BLaER1 (cell line): ENCODE results near the gene CREBL2.
"Not testable (repeated sequence)": the region's sequence is repeated elsewhere in the genome, so short reads cannot be mapped to it uniquely, and the experiment has no call there.

Source experiments
- H3K27ac ChIP-seq: shearing (Covaris generic); formaldehyde crosslinking; 2 replicates; pipeline ENCODE4 v1.8.1; 2022
- H3K27me3 ChIP-seq: shearing (Covaris generic); formaldehyde crosslinking; 2 replicates; pipeline ENCODE4 v1.8.1; 2022
- H3K36me3 ChIP-seq: shearing (Covaris generic); formaldehyde crosslinking; 2 replicates; pipeline ENCODE4 v1.8.1; 2022
- H3K4me1 ChIP-seq: shearing (Covaris generic); formaldehyde crosslinking; 2 replicates; pipeline ENCODE4 v1.8.1; 2022
- H3K4me2 ChIP-seq: shearing (Covaris generic); formaldehyde crosslinking; 2 replicates; pipeline ENCODE4 v1.8.1; 2022
- H3K4me3 ChIP-seq: shearing (Covaris generic); formaldehyde crosslinking; 2 replicates; pipeline ENCODE4 v1.8.1; 2022
- H3K9ac ChIP-seq: shearing (Covaris generic); formaldehyde crosslinking; 2 replicates; pipeline ENCODE4 v1.8.1; 2022
- H3K9me3 ChIP-seq: shearing (Covaris generic); formaldehyde crosslinking; 2 replicates; pipeline ENCODE4 v1.8.1; 2022
- H4K20me1 ChIP-seq: shearing (Covaris generic); formaldehyde crosslinking; 2 replicates; pipeline ENCODE4 v1.8.1; 2022
- Cebpa-rat ChIP-seq: shearing (Covaris generic); IDR thresholded peaks from 2 replicates; pipeline ENCODE4 v1.8.1; 2022

The CREBL2 gene

DNA sequence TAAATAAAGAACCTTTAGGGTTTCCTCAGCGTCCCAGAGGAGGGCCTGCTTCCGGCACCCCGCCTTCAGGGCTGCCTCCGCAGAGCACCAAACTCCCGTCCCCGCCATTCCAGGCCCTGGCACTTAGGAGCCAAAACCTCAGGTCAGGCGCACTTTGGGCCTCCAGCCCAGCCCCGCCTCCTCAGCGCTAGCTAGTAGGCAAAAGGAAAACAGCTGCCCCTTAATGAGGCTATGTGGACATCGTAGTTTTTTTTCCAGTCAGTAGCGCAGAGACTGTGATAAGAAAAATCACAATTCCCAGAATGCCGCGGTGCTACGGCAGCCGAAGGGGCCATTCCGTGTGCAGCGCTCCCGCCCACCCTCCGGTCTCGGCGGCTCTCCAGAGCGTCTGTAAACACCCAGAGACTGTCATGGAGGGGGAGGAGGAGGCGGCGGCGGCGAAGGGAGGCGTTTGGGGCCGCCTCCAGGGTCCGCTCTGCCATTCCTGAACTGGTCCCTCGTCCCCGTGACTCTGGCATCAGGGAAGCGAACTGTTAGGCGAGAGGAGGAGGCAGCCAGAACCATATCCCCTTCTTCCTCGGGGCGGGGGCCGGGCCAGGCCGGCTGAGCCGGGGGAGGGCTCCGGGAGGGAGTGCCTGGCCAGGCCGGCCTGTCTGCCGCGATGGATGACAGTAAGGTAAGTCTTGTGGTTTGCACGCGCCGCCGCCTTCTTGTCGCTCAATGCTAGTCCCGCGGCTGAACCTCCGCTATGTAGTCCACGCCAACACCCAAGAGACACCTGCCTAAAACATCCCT is at the start of gene CREBL2:
TSS of gene CREBL2 (plus strand) at position 365 of the 795 bp plus-strand sequence. CDS start at position 662, 297 bp downstream.
- Histone ChIP-seq H3K4me1 (peaks cover 29% of the 10 kb centered on the region), H3K27ac (peak within 1 kb of the TSS; percentile 85), H3K9me3 (no peaks in the 10 kb centered on the region), H3K4me2 (peak within 1 kb of the TSS; percentile 82), H3K9ac (peak within 1 kb of the TSS; percentile 87), H4K20me1 (no peaks in the 10 kb centered on the region), H3K27me3 (no peaks in the 10 kb centered on the region), H3K36me3 (peaks cover 8% of the 10 kb centered on the region), H3K4me3 (peak within 1 kb of the TSS; percentile 77)
- TF ChIP-seq Cebpa-rat, result no peak

GRCh38 chr12:12562016-12562483 is 49.6 kb upstream of the CREBL2 start:
- H3K27ac ChIP-seq, result peak overlapping the region; percentile 95
- H3K4me2 ChIP-seq, result peak overlapping the region; percentile 93
- no peaks in the 10 kb centered on the region for H3K36me3 ChIP-seq
- H3K4me3 ChIP-seq, result peak overlapping the region; percentile 94
- peaks cover 13% of the 10 kb centered on the region for H4K20me1 ChIP-seq
- H3K9ac ChIP-seq, result peak overlapping the region; percentile 95
- H3K27me3 ChIP-seq, result peaks cover 23% of the 10 kb centered on the region
- peaks cover 14% of the 10 kb centered on the region for H3K4me1 ChIP-seq
- peaks cover 14% of the 10 kb centered on the region for H3K9me3 ChIP-seq
- no peak for TF ChIP-seq Cebpa-rat

- Histone ChIP-seq H3K9me3 (peaks cover 14% of the 10 kb centered on the region), H4K20me1 (peaks cover 13% of the 10 kb centered on the region), H3K9ac (peak within 1 kb of the TSS; percentile 95), H3K36me3 (no peaks in the 10 kb centered on the region), H3K4me3 (peak within 1 kb of the TSS; percentile 94), H3K4me1 (peaks cover 14% of the 10 kb centered on the region), H3K4me2 (peak within 1 kb of the TSS; percentile 93), H3K27me3 (peaks cover 23% of the 10 kb centered on the region), H3K27ac (peak within 1 kb of the TSS; percentile 95)
- no peak for TF ChIP-seq Cebpa-rat
Measured at GRCh38 chr12:12562585-12563261, 49.0 kb upstream of the CREBL2 start, which contains the start of gene DUSP16. TSS of gene DUSP16 (minus strand) at chr12:12562863. CDS start at chr12:12521098, 41,765 bp downstream.

DNA sequence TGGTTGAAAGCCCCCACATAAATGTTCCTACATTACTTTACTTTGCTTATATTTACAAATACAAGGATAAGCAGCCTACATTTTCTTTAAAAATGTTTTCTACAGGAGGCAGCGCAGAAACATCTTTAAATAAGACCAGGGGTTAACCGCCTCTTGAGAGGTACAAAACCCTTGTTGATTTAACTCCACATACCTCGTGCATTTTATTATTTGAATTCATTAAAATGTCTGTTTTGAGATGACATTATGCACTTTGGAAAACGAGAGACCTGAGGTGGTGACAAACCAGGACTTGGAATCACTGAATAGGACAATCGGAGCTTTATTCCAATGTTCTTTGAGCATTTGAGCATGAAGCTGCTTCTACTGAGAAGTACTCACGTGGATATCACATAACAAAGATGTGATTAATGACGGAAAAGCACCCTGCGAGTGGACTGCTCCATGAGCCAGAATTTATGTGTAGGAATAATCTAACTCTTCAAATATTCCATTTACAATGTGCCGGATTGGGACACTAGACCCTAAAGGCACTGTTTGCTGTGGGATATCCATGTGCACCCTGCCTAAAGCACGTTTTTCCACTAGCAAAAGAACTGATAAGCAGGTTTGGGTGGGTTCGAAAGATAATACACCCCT is 48.3 kb upstream of the CREBL2 start:
- no peak for TF ChIP-seq Cebpa-rat
- Histone ChIP-seq H3K4me3 (peak overlapping the region; percentile 94), H3K9ac (peak overlapping the region; percentile 79), H3K36me3 (no peaks in the 10 kb centered on the region), H3K27ac (no peak overlapping the region; the same call in 1 of the 2 replicates), H3K9me3 (peaks cover 14% of the 10 kb centered on the region), H3K27me3 (peaks cover 23% of the 10 kb centered on the region), H4K20me1 (peaks cover 13% of the 10 kb centered on the region), H3K4me2 (peak overlapping the region; percentile 67), H3K4me1 (peaks cover 14% of the 10 kb centered on the region)

DNA sequence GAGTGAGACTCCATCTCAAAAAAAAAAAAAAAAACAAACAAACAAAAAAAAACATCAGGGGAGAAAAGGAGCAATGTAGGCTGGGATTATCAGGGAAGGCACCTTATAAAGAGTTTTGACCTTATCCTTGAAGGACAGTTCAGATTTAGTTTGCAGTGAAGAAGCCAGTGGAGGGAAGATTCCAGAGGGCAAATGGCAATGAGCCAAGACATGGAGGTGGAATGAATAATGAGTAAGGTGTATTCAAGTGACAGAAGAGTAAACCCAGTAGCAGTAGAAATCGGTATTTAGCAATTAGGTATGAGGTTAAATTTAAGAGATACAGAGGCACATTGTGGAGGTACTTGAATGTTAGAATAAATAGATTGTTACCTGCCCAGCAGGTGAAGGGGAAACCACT is 46.8 kb upstream of the CREBL2 start:
- no peak for TF ChIP-seq Cebpa-rat

GRCh38 chr12:12565971-12566370 is 45.7 kb upstream of the CREBL2 start:
- H3K4me3 ChIP-seq, H3K4me2 ChIP-seq, H3K4me1 ChIP-seq: not testable (repeated sequence)

More for the DNA sequence above, 46.8 kb upstream of the CREBL2 start:
- H3K9ac ChIP-seq, result no peak overlapping the region
- H3K4me2 ChIP-seq, result no peak overlapping the region
- peaks cover 9% of the 10 kb centered on the region for H4K20me1 ChIP-seq
- no peak overlapping the region for H3K4me3 ChIP-seq
- H3K27ac ChIP-seq, result no peak overlapping the region
- no peaks in the 10 kb centered on the region for H3K36me3 ChIP-seq
- H3K9me3 ChIP-seq, result peaks cover 14% of the 10 kb centered on the region
- peaks cover 19% of the 10 kb centered on the region for H3K27me3 ChIP-seq
- peaks cover 14% of the 10 kb centered on the region for H3K4me1 ChIP-seq

DNA sequence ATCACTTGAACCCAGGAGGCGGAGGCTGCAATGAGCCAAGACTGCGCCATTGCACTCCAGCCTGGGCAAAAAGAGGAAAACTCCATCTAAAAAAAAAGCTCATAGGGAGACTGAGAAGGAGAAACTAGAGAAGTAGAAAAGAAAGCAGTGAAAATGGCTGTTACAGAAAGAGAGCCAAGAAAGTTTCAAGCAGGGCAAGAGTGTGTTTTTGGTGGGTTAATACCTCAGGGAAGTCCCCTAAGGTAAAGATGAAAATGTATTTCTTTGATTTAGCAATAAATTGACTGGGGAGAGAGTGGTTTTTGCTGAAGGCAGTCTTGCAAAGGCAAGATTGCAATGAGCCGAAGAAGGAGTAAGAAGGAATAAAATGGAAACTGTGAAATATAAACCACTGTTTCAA is 39.0 kb upstream of the CREBL2 start:
- Histone ChIP-seq H3K4me1 (0 out of 2 replicates have a peak, but pooled peaks cover 5% of the 10 kb centered on the region), H3K9me3 (no peaks in the 10 kb centered on the region), H3K27ac (no peak overlapping the region), H4K20me1 (no peaks in the 10 kb centered on the region), H3K9ac (no peak overlapping the region), H3K27me3 (no peaks in the 10 kb centered on the region), H3K4me2 (no peak overlapping the region), H3K4me3 (no peak overlapping the region), H3K36me3 (no peaks in the 10 kb centered on the region)
- no peak for TF ChIP-seq Cebpa-rat

More at GRCh38 chr12:12565971-12566370, 45.7 kb upstream of the CREBL2 start:
- not testable (repeated sequence) for H3K27ac ChIP-seq, H3K36me3 ChIP-seq, H3K9ac ChIP-seq, H4K20me1 ChIP-seq
- Histone ChIP-seq H3K27me3 (peaks cover 10% of the 10 kb centered on the region), H3K9me3 (peaks cover 14% of the 10 kb centered on the region)

DNA sequence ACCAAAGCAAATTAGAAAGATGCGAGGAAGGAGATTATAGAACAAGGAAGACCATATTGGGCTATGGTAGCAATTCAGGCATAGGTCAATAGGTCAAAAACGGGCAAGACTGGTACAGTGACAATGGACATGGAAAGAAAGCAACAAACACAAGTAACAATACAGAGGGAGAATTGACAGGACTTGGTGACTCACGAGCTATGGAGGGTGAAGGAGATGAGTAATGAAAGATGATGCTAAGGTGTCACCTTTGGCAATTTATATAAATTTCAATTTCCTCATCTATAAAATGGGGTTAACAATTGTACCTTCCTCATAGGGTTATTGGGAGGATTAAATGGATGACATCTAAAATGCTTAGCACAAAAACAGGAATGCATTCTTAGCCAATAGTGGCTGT is 33.9 kb upstream of the CREBL2 start:
- H4K20me1 ChIP-seq, result no peaks in the 10 kb centered on the region
- no peaks in the 10 kb centered on the region for H3K9me3 ChIP-seq
- H3K4me1 ChIP-seq, result 0 out of 2 replicates have a peak, but pooled peaks cover 5% of the 10 kb centered on the region
- no peak overlapping the region for H3K4me2 ChIP-seq
- no peaks in the 10 kb centered on the region for H3K36me3 ChIP-seq
- no peak overlapping the region for H3K4me3 ChIP-seq
- H3K9ac ChIP-seq, result no peak overlapping the region
- H3K27me3 ChIP-seq, result no peaks in the 10 kb centered on the region
- TF ChIP-seq Cebpa-rat, result no peak
- H3K27ac ChIP-seq, result no peak overlapping the region

GRCh38 chr12:12580716-12581115 is 31.0 kb upstream of the CREBL2 start:
- H3K4me1 ChIP-seq, H3K27ac ChIP-seq, H3K36me3 ChIP-seq, H3K4me2 ChIP-seq, H3K4me3 ChIP-seq, H3K27me3 ChIP-seq, H4K20me1 ChIP-seq, H3K9ac ChIP-seq, H3K9me3 ChIP-seq: not testable (repeated sequence)
